Vagina (tissue), 2 donors: ENCODE results near the gene CCDC88C. TPM values are rescaled to one million over a fixed set of nuclear protein-coding genes. Genes with fewer than 3 reads are reported as not detected.
A peak's percentile ranks its signal among the peaks of the same experiment; 100 is the strongest.

Source experiments
- DNase-seq, 2 donors: peaks; one replicate each; pipeline ENCODE4 v3.0.0-alpha.2; 2017; ENCODE audit errors: extremely low spot score in 2 of 2
- H3K27ac ChIP-seq: fragments of 200-600 bp; sonication (generic); one replicate; pipeline ENCODE4 v1.5.1; 2019
- H3K27me3 ChIP-seq: fragments of 200-600 bp; sonication (generic); one replicate; pipeline ENCODE4 v1.5.1; 2019
- H3K36me3 ChIP-seq, 2 donors: fragments of 200-600 bp; sonication (generic); one replicate each; pipeline ENCODE4 v1.5.1; 2017 to 2019
- H3K4me1 ChIP-seq: fragments of 200-600 bp; sonication (generic); one replicate; pipeline ENCODE4 v1.5.1; 2019
- H3K4me3 ChIP-seq, 2 donors: fragments of 200-600 bp; sonication (generic); 1 replicate in 1 of 2; 2 replicates in 1 of 2; pipeline ENCODE4 v1.5.1; 2016 to 2019
- H3K9me3 ChIP-seq: fragments of 200-600 bp; sonication (generic); one replicate; pipeline ENCODE4 v1.5.1; 2019
- POLR2A ChIP-seq, 2 donors: fragments of 450-650 bp; IDR thresholded peaks; one replicate each; pipeline ENCODE4 v1.6.1; 2017; ENCODE audit warnings: antibody characterized with exemption in 2 of 2, mild to moderate bottlenecking in 2 of 2, moderate library complexity in 2 of 2
- POLR2AphosphoS5 ChIP-seq, 2 donors: sonication (generic); formaldehyde crosslinking; IDR thresholded peaks; one replicate each; pipeline ENCODE4 v1.9.0; 2017; ENCODE audit warnings: antibody characterized with exemption in 2 of 2, mild to moderate bottlenecking in 2 of 2, low read depth in 1 of 2; ENCODE audit not compliant: insufficient read depth in 1 of 2
- intact Hi-C: fragments of 100-400 bp; cut with DNase I; formaldehyde crosslinking; loops from one replicate; pipeline ENCODE4 v1.15.1; 2023
- total RNA-seq: library from RNA; depleted of rRNA; stranded (reverse); fragments of >200 nt; gene quantifications from one replicate; pipeline ENCODE4 v1.2.3, GENCODE V29; 2016
- TF ChIP-seq, protein P1 (sequence below), 3 experiments: fragments of 450-650 bp in 2 of 3; fragments of 200-600 bp in 1 of 3; sonication (generic) in 1 of 3; IDR thresholded peaks; one replicate each; pipeline ENCODE4 v1.5.1; 2017 to 2019; ENCODE audit warnings: antibody characterized with exemption in 3 of 3, mild to moderate bottlenecking in 2 of 3, moderate library complexity in 2 of 3

The CCDC88C gene
- total RNA-seq, 1 donor from 2014 or later = 42.2 TPM

DNA sequence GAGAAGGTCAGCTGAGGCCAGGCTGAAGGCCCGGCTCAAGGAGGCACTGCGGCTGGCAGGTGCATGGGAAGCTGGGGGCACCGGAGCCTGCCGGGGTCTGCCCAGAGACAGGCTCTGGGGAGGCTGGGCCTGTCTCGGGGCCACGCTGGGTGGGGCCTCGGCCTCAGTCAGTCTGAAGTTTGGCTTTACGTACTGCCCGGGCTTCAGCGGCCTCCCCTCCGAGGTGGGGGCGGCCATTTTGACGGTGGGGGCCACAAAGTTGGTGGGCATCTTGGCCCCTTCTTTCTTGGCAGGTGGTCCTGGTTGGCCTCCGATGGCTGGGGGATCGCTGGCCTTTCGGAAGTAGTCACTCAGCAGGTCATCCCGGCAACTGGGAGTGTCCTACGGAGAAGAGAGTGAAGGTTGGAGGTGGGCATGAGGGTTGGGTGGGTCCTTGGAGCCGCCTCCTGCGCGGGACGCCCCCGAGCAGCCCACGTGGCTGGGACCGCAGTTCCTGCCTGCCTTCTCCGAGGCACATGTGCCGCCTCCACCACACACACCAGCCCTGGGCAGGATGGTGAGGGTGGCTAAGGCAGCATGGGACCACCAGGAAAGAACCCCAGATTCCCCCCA lies 144.2 kb downstream of the CCDC88C start:
- Histone ChIP-seq H3K4me3 (no peak overlapping the region), H3K9me3 (no peaks in the 10 kb centered on the region), H3K27ac (no peak overlapping the region), H3K36me3 (no peaks in the 10 kb centered on the region), H3K27me3 (no peaks in the 10 kb centered on the region), H3K4me1 (peaks cover 8% of the 10 kb centered on the region)
- TF ChIP-seq POLR2A (IDR thresholded peaks at IDR 0.05) (no peak), POLR2AphosphoS5 (IDR thresholded peaks at IDR 0.05; ENCODE audit: insufficient read depth in 1 of 2, low read depth in 1 of 2) (no peak)
- TF ChIP-seq, protein P1, sequence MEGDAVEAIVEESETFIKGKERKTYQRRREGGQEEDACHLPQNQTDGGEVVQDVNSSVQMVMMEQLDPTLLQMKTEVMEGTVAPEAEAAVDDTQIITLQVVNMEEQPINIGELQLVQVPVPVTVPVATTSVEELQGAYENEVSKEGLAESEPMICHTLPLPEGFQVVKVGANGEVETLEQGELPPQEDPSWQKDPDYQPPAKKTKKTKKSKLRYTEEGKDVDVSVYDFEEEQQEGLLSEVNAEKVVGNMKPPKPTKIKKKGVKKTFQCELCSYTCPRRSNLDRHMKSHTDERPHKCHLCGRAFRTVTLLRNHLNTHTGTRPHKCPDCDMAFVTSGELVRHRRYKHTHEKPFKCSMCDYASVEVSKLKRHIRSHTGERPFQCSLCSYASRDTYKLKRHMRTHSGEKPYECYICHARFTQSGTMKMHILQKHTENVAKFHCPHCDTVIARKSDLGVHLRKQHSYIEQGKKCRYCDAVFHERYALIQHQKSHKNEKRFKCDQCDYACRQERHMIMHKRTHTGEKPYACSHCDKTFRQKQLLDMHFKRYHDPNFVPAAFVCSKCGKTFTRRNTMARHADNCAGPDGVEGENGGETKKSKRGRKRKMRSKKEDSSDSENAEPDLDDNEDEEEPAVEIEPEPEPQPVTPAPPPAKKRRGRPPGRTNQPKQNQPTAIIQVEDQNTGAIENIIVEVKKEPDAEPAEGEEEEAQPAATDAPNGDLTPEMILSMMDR (IDR thresholded peaks at IDR 0.05) = no peak
- no peak for DNase-seq
- intact Hi-C loops = no loop called here

DNA sequence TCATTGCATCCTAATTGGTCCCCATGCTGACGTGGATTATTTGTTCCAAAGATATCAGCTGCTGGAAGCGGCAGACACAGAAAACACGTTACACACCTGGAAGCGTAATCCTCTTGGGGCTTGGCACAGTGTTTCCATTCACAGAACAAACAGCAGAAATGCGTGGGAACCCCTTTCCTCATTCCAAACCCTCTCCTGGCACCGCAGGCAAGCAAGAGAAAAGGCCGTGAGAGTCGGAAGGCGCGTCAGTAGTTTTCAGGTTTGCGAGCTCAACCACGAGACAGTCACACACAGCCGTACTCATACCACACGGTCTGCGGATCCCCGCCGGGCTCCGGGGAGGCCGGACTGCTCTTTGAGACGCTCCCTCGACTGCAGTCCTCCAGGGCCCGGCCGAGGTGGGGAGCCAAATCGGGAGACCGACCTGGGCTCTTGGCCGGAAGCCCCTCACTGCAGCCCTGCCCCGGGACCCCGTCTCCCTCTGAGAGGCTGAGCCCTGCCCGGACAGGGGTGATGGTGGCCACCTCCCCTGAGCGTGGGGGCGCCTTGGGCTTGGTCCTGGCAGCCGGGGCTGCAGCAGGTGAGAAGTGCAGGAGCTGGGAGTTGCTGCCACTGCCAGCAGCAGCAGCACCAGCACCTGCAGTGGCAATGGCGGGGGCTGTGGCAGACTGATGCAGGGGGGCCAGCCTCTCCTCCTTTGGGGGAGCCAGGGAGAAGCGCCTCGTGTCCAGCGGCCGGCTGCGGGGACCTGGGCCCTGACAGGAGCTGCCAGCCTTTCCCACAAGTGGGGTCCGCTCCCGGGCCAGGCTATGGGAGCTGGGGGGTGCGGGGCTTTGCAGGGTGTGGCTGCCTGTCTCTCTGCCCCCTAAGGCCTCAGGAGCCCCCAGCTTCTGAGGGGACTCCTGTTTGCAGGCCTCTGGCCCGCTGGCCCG lies 145.0 kb downstream of the CCDC88C start:
- intact Hi-C loops = no loop called here
- H3K4me3 ChIP-seq = no peak overlapping the region
- no peaks in the 10 kb centered on the region for H3K9me3 ChIP-seq
- no peak for DNase-seq
- TF ChIP-seq, protein P1 (IDR thresholded peaks at IDR 0.05) = no peak
- no peak for TF ChIP-seq POLR2AphosphoS5 (IDR thresholded peaks at IDR 0.05; ENCODE audit: insufficient read depth in 1 of 2, low read depth in 1 of 2)
- TF ChIP-seq POLR2A (IDR thresholded peaks at IDR 0.05) = no peak
- H3K27ac ChIP-seq = no peak overlapping the region
- no peaks in the 10 kb centered on the region for H3K27me3 ChIP-seq
- no peaks in the 10 kb centered on the region for H3K36me3 ChIP-seq
- peaks cover 8% of the 10 kb centered on the region for H3K4me1 ChIP-seq

DNA sequence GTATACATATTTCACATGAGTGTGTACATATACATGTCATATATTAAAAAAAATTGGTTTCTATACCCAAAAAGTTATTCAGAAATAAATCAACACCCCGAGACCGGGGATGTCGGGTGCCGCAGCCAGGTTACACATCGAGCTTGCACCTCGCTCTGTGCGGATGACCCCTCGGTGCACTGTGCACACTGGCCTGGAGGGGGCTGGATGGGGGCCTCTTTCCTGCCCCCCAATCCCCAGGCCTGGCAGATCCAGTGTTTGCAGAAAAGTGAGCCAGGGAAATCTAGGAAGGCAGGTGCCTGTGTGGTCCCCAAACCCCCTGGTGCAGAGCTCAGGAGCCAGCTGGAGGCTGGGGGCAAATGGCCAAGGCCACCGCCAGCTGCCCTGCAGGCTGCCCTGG lies 146.0 kb downstream of the CCDC88C start:
- H3K27me3 ChIP-seq = no peaks in the 10 kb centered on the region
- TF ChIP-seq POLR2AphosphoS5 (IDR thresholded peaks at IDR 0.05; ENCODE audit: insufficient read depth in 1 of 2, low read depth in 1 of 2) = peak in 1 of 2 donors; percentile 9
- TF ChIP-seq, protein P1 (IDR thresholded peaks at IDR 0.05) = no peak
- intact Hi-C loops = no loop called here
- H3K4me3 ChIP-seq = no peak overlapping the region
- H3K9me3 ChIP-seq = no peaks in the 10 kb centered on the region
- no peak overlapping the region for H3K27ac ChIP-seq
- peaks cover 8% of the 10 kb centered on the region for H3K4me1 ChIP-seq
- H3K36me3 ChIP-seq = no peaks in the 10 kb centered on the region
- no peak for DNase-seq

DNA sequence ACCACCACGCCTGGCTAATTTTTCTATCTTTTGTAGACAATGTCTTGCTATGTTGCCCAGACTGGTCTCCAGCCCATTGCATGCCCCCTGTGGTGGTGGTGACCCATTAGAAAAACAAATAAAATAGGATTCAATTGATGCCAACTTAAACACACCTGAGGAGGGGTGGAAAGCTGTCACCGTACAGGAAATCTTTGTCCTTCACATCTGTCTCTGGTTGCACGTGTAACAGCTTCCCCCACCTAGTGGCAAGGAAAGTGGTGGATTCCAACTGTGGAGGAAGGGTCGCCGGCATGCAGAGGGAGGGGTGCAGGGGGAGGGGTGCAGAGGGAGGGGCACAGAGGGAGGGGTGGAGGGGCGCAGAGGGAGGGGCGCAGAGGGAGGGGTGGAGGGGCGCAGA lies 147.0 kb downstream of the CCDC88C start:
- H3K27me3 ChIP-seq = no peaks in the 10 kb centered on the region
- no peaks in the 10 kb centered on the region for H3K9me3 ChIP-seq
- H3K36me3 ChIP-seq = no peaks in the 10 kb centered on the region
- intact Hi-C loops = no loop called here
- H3K27ac ChIP-seq = no peak overlapping the region
- no peak for DNase-seq
- no peak overlapping the region for H3K4me3 ChIP-seq
- peaks cover 10% of the 10 kb centered on the region for H3K4me1 ChIP-seq
- TF ChIP-seq POLR2A (IDR thresholded peaks at IDR 0.05) = no peak
- no peak for TF ChIP-seq POLR2AphosphoS5 (IDR thresholded peaks at IDR 0.05; ENCODE audit: insufficient read depth in 1 of 2, low read depth in 1 of 2)

DNA sequence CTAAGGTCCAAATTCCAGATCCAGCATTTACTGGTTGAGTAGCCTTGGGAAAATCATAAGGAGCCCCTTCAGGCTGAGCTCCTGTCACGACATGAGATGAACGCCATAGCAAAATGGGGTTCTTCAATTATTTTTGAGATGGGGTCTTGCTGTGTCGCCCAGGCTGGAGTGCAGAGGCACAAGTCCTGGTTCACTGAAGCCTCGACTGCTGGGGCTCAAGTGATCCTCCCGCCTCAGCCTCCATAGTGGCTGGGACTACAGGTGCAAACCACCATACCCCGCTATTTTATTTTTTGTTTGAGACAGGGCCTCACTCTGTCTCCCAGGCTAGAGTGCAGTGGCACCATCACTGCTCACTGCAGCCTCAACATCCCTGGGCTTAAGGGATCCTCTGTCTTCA lies 147.4 kb downstream of the CCDC88C start:
- no peak for DNase-seq
- TF ChIP-seq POLR2A (IDR thresholded peaks at IDR 0.05) (no peak), POLR2AphosphoS5 (IDR thresholded peaks at IDR 0.05; ENCODE audit: insufficient read depth in 1 of 2, low read depth in 1 of 2) (no peak)
- TF ChIP-seq, protein P1 (IDR thresholded peaks at IDR 0.05) = no peak
- no peak overlapping the region for H3K4me3 ChIP-seq
- no peaks in the 10 kb centered on the region for H3K9me3 ChIP-seq
- intact Hi-C loops = no loop called here
- no peaks in the 10 kb centered on the region for H3K27me3 ChIP-seq
- H3K36me3 ChIP-seq = no peaks in the 10 kb centered on the region
- H3K27ac ChIP-seq = no peak overlapping the region
- peaks cover 14% of the 10 kb centered on the region for H3K4me1 ChIP-seq
